Caco-2 (cell line): Measurements from ENCODE around the gene SHC3. TPM values are rescaled to one million over a fixed set of nuclear protein-coding genes. Genes with fewer than 3 reads are reported as not detected.

Experiments used
- BruUV-seq: library from RNA; stranded (reverse); fragments of 400-500 nt; replicated peaks from 2 replicates; lab custom pipeline; 2021; lab: Mats Ljungman, UMichigan
- CTCF ChIA-PET: fragments of 300-600 bp; sonication (Branson Sonifier 250); formaldehyde crosslinking; loops from one replicate; lab custom pipeline; 2022; ENCODE audit warnings: antibody characterized with exemption; lab: Charles Lee
- POLR2A ChIA-PET: fragments of 300-600 bp; sonication (Branson Sonifier 250); formaldehyde crosslinking; loops from one replicate; lab custom pipeline; 2022; ENCODE audit warnings: antibody characterized with exemption; lab: Charles Lee
- DNase-seq, 2 experiments: peaks; one replicate each; pipeline versions ENCODE4 v3.0.0 to v3.0.0-alpha.2; 2020 to 2022
- H3K27me3 ChIP-seq: replicated peaks from 2 replicates; pipeline ENCODE4 v1.6.0; 2011; ENCODE audit warnings: low read length; ENCODE audit not compliant: control insufficient read depth, insufficient read depth
- H3K36me3 ChIP-seq: 2 replicates; pipeline ENCODE4 v1.5.1; 2011; ENCODE audit warnings: low read length; ENCODE audit not compliant: control insufficient read depth, insufficient read depth
- H3K4me1 ChIP-seq: fragments of 250-450 bp; sonication (Bioruptor Pico); 2 replicates; pipeline ENCODE4 v1.5.1; 2020; ENCODE audit warnings: mild to moderate bottlenecking
- H3K4me3 ChIP-seq: 2 replicates; pipeline ENCODE4 v1.5.1; 2011; ENCODE audit warnings: low read depth, mild to moderate bottlenecking, control low read depth, low read length
- H3K9me3 ChIP-seq: fragments of 250-450 bp; sonication (Bioruptor Pico); 2 replicates; pipeline ENCODE4 v1.5.1; 2020; ENCODE audit warnings: mild to moderate bottlenecking, moderate library complexity
- H3K27ac Mint-ChIP-seq: one replicate; pipeline ENCODE4 v1.8.0; 2022; ENCODE audit warnings: mixed read lengths; ENCODE audit not compliant: unreplicated experiment
- H3K27me3 Mint-ChIP-seq: one replicate; pipeline ENCODE4 v1.8.0; 2022; ENCODE audit warnings: mixed read lengths; ENCODE audit not compliant: insufficient read depth, unreplicated experiment
- H3K36me3 Mint-ChIP-seq: one replicate; pipeline ENCODE4 v1.8.0; 2022; ENCODE audit warnings: mild to moderate bottlenecking, mixed read lengths; ENCODE audit not compliant: insufficient read depth, unreplicated experiment
- H3K4me1 Mint-ChIP-seq: one replicate; pipeline ENCODE4 v1.8.0; 2022; ENCODE audit warnings: low read depth, mixed read lengths; ENCODE audit not compliant: unreplicated experiment
- H3K4me3 Mint-ChIP-seq: one replicate; pipeline ENCODE4 v1.8.0; 2022; ENCODE audit warnings: mild to moderate bottlenecking, moderate library complexity, mixed read lengths; ENCODE audit not compliant: unreplicated experiment
- H3K9me3 Mint-ChIP-seq: one replicate; pipeline ENCODE4 v1.8.0; 2022; ENCODE audit warnings: mixed read lengths; ENCODE audit not compliant: unreplicated experiment
- CTCF ChIP-seq, 2 experiments: fragments of 200-600 bp in 1 of 2; IDR thresholded peaks; 1 replicate in 1 of 2; 2 replicates in 1 of 2; pipeline versions ENCODE4 v1.5.1 to v1.8.0; 2011 to 2022; ENCODE audit warnings: antibody characterized with exemption in 1 of 2, control low read depth in 1 of 2, inconsistent platforms in 1 of 2, low read depth in 1 of 2, low read length in 1 of 2, mild to moderate bottlenecking in 1 of 2, moderate library complexity in 1 of 2; ENCODE audit not compliant: insufficient read depth in 1 of 2, severe bottlenecking in 1 of 2, unreplicated experiment in 1 of 2
- intact Hi-C: fragments of 100-400 bp; cut with micrococcal nuclease; formaldehyde crosslinking; loops from one replicate; pipeline ENCODE4 v1.10.0; 2022; ENCODE audit not compliant: unreplicated experiment
- total RNA-seq: library from RNA; stranded (reverse); gene quantifications from 2 replicates; pipeline ENCODE4 v1.2.3, GENCODE V29; 2022

SHC3 gene
- total RNA-seq, 1 experiment from 2014 or later: 0.20 TPM

GRCh38 chr9:88974641-88975040, 204.0 kb downstream of the SHC3 start:
- Histone ChIP-seq H3K9me3 (no peaks in the 10 kb centered on the region), H3K27me3 (no peaks in the 10 kb centered on the region; the same call in 1 of the 2 replicates), H3K4me3 (no peak overlapping the region), H3K36me3 (no peaks in the 10 kb centered on the region), H3K4me1 (no peaks in the 10 kb centered on the region)
- ChIA-PET POLR2A (no interaction called here), CTCF (no interaction called here)
- no peak overlapping the region for H3K27ac Mint-ChIP-seq
- no peaks in the 10 kb centered on the region for H3K9me3 Mint-ChIP-seq
- no peak overlapping the region for H3K4me3 Mint-ChIP-seq
- DNase-seq: no peak
- no peaks in the 10 kb centered on the region for H3K27me3 Mint-ChIP-seq
- intact Hi-C loops: no loop called here
- TF ChIP-seq CTCF (IDR thresholded peaks at IDR 0.05; ENCODE audit: insufficient read depth in 1 of 2, low read depth in 1 of 2, low read length in 1 of 2, severe bottlenecking in 1 of 2, unreplicated experiment in 1 of 2): no peak
- H3K4me1 Mint-ChIP-seq: no peaks in the 10 kb centered on the region
- no TSS peak for BruUV-seq
- H3K36me3 Mint-ChIP-seq: no peaks in the 10 kb centered on the region

GRCh38 chr9:88973281-88974045, 205.2 kb downstream of the SHC3 start:
- H3K4me3 Mint-ChIP-seq: no peak overlapping the region
- H3K4me1 Mint-ChIP-seq: no peaks in the 10 kb centered on the region
- Histone ChIP-seq H3K4me1 (no peaks in the 10 kb centered on the region), H3K9me3 (no peaks in the 10 kb centered on the region), H3K27me3 (no peaks in the 10 kb centered on the region; the same call in 1 of the 2 replicates), H3K36me3 (no peaks in the 10 kb centered on the region), H3K4me3 (no peak overlapping the region)
- no TSS peak for BruUV-seq
- no peak for TF ChIP-seq CTCF (IDR thresholded peaks at IDR 0.05; ENCODE audit: insufficient read depth in 1 of 2, low read depth in 1 of 2, low read length in 1 of 2, severe bottlenecking in 1 of 2, unreplicated experiment in 1 of 2)
- H3K9me3 Mint-ChIP-seq: no peaks in the 10 kb centered on the region
- H3K27me3 Mint-ChIP-seq: no peaks in the 10 kb centered on the region
- CTCF ChIA-PET: no interaction called here
- POLR2A ChIA-PET: no interaction called here
- intact Hi-C loops: no loop called here
- DNase-seq: peak in 1 of 2 experiments; percentile 40
- no peaks in the 10 kb centered on the region for H3K36me3 Mint-ChIP-seq
- H3K27ac Mint-ChIP-seq: no peak overlapping the region

GRCh38 chr9:88972401-88972800, 206.2 kb downstream of the SHC3 start:
- H3K27me3 ChIP-seq: no peaks in the 10 kb centered on the region; the same call in 1 of the 2 replicates
- no peaks in the 10 kb centered on the region for H3K4me1 ChIP-seq
- intact Hi-C loops: no loop called here
- no peak overlapping the region for H3K4me3 ChIP-seq
- Mint-ChIP-seq H3K27ac (no peak overlapping the region), H3K36me3 (no peaks in the 10 kb centered on the region), H3K4me1 (no peaks in the 10 kb centered on the region), H3K4me3 (no peak overlapping the region), H3K9me3 (no peaks in the 10 kb centered on the region), H3K27me3 (no peaks in the 10 kb centered on the region)
- H3K36me3 ChIP-seq: no peaks in the 10 kb centered on the region
- POLR2A ChIA-PET: no interaction called here
- TF ChIP-seq CTCF (IDR thresholded peaks at IDR 0.05; ENCODE audit: insufficient read depth in 1 of 2, low read depth in 1 of 2, low read length in 1 of 2, severe bottlenecking in 1 of 2, unreplicated experiment in 1 of 2): no peak
- BruUV-seq: no TSS peak
- DNase-seq: no peak
- H3K9me3 ChIP-seq: no peaks in the 10 kb centered on the region
- CTCF ChIA-PET: no interaction called here
